ENCODE measurements around the gene CLEC4M.
"Not testable (repeated sequence)": the region's sequence is repeated elsewhere in the genome, so short reads cannot be mapped to it uniquely, and the experiment has no call there.

Gene CLEC4M

DNA sequence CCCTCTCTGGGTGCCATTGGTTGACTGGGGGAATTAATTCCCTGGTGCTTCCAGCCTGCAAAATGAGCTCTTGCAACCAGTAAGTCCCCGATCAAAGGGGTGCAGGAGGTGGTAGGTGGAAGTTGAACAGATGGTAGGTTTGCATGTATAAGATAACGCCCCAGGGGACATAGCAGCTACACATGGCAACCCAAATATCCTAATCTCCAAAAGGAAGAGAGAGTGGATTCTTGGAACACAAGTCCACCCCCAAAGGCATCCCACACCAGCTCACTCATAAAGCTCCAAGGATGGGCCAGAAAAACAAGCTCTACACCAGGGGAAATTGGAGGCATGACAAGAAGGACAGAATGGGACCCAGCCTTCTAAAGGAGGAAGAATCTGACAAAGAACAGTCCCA is 20.5 kb upstream of the CLEC4M start:
- no peak for DNase-seq (ENCODE audit: low read depth in 2 of 2)

- no peak for DNase-seq (ENCODE audit: low read depth in 2 of 2)
Observed at GRCh38 chr19:7742991-7743390, 20.1 kb upstream of the CLEC4M start.

- DNase-seq (ENCODE audit: low read depth in 2 of 2), result no peak
Observed at GRCh38 chr19:7743425-7743841, 19.6 kb upstream of the CLEC4M start.

GRCh38 chr19:7744199-7744786 is 18.8 kb upstream of the CLEC4M start:
- no peak for DNase-seq (ENCODE audit: low read depth in 2 of 2)

GRCh38 chr19:7744871-7745650 is 18.0 kb upstream of the CLEC4M start:
- no peak for DNase-seq (ENCODE audit: low read depth in 2 of 2)

DNA sequence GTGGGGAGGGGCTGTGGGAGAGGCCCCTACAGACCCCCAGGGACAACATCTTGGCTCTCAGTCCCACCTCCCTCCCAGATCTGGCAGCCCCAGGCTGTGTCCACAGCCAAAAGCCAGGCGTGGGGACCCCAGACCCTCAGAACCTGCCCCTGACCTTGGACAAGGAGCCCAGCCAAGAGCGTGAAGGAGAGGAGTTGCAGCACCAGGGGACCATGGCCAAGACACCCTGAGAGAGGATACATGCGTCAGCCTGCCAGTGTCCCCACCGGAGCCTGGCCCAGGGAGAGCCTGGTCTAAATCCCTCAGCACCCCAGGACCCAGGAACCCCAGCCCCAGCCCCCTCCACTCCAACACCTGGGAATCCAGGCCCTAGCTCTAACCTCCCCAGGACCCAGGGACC is 16.7 kb upstream of the CLEC4M start:
- not testable (repeated sequence) for DNase-seq (ENCODE audit: low read depth in 2 of 2)

DNA sequence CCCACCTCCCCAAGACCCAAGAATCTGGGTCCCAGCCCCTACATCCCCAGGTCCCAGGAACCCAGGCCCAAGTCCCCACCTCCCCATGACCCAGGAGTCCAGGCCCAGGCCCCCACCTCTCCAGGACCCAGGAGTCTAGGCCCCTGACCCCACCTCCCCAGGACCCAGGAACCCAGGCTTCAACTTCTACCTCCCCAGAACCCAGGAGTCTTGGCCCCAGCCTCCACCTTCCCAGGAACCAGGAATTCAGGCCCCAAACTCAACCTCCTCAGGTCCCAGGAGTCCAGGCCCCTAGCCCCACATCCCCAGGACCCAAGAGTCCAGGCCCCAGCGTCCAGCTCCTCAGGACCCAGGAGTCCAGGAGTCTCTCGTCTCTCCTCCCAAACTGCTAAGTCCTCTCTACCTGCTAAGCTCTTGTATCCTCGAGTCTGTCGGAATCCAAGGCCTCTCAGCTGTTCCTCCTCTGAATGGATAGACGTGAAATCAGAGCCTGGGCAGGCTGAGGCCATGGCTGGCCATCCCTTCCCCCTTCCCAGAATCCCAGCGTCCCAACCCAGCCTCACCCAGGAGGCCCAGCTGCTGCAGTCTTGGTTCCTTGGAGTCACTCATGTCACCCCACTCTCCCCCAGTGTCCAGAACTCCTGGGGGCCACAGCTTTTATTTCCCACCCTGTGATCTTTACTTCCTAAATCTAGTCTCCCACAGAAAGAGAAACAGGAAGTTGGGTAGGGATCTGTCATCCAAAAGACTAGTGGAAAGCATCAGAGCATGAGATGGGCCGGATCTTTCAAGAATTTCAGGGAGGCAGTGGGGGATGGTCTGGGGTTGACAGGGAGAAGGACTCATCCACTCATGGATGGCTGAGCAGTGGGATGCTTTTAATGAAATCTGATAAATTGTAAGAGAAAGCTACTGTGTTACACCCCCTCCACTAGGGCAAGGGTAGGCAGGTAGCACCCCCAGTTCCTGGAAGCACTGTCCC is 15.8 kb upstream of the CLEC4M start, which contains the start of gene CD209:
Gene CD209 (minus strand): TSS at position 632 of the 982 bp plus-strand sequence. CDS start 23 bp downstream, at position 609.
- no peak for DNase-seq (ENCODE audit: low read depth in 2 of 2)

- DNase-seq (ENCODE audit: low read depth in 2 of 2), result no peak
Observed at GRCh38 chr19:7748171-7748570, 14.9 kb upstream of the CLEC4M start.

DNA sequence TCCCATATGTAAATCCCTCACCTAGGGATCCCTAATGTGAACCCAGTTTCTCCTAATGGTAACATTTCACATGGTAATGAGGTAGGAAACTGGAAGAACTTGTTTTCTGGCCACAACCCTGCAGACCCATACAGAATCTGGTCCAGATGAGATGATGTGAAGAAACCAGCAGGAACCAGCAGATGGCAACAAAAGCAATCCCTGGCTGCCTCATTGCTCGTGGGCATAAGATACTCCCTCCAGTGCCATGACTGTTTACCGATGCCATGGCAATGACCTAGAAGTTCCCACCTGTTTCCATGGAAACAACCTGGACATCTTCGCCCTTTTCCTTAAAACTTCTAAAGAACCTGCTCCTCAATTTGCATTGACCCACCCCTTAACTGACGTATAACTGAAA is 14.3 kb upstream of the CLEC4M start:
- no peak for DNase-seq (ENCODE audit: low read depth in 2 of 2)

- no peak for DNase-seq (ENCODE audit: low read depth in 2 of 2)
Observed at GRCh38 chr19:7751157-7751783, 11.8 kb upstream of the CLEC4M start.

GRCh38 chr19:7756258-7756657 is 6.8 kb upstream of the CLEC4M start:
- no peak for DNase-seq (ENCODE audit: low read depth in 2 of 2)

- no peak for DNase-seq (ENCODE audit: low read depth in 2 of 2)
Observed at GRCh38 chr19:7757358-7757757, 5.7 kb upstream of the CLEC4M start.

- DNase-seq (ENCODE audit: low read depth in 2 of 2), result no peak
Observed at GRCh38 chr19:7759156-7759555, 3.9 kb upstream of the CLEC4M start.

DNA sequence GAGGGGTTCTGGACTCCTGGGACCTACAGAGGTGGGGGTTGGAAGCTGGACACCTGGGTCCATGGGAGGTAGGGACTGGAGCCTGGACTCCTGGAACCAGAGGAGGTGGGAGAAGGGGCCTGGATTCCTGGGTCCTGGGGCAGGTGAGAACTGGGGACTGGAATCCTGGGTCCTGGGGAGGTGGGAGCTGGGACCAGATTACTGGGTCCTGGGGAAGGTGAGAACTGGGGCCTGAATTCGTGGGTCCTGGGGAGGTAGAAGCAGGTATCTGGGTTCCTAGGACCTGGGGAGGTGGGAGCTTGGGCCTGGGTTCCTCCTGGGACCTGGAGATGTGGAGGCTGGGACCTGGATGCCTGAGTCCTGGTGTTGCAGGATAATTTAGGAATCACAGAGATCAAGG is 653 bp downstream of the CLEC4M start:
- DNase-seq (ENCODE audit: low read depth in 2 of 2), result no peak

GRCh38 chr19:7764157-7764556 is 1.1 kb downstream of the CLEC4M start:
- DNase-seq (ENCODE audit: low read depth in 2 of 2), result not testable (repeated sequence)

DNA sequence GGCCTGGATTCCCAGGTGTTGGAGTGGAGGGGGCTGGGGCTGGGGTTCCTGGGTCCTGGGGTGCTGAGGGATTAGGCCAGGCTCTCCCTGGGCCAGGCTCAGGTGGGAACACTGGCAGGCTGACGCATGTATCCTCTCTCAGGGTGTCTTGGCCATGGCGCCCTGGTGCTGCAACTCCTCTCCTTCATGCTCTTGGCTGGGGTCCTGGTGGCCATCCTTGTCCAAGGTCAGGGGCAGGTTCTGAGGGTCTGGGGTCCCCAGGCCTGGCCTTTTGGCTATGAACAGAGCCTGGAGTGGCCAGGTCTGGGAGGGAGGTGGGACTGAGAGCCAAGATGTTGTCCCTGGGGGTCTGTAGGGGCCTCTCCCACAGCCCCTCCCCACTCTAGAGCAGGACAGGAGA is 2.0 kb downstream of the CLEC4M start:
- DNase-seq (ENCODE audit: low read depth in 2 of 2), result not testable (repeated sequence)

- no peak for DNase-seq (ENCODE audit: low read depth in 2 of 2)
Observed at GRCh38 chr19:7766535-7766934, 3.5 kb downstream of the CLEC4M start.

- no peak for DNase-seq (ENCODE audit: low read depth in 2 of 2)
Observed at GRCh38 chr19:7767487-7767886, 4.4 kb downstream of the CLEC4M start.

- no peak for DNase-seq (ENCODE audit: low read depth in 2 of 2)
Observed at GRCh38 chr19:7769171-7769570, 6.1 kb downstream of the CLEC4M start.

GRCh38 chr19:7771072-7771471 is 8.0 kb downstream of the CLEC4M start:
- DNase-seq (ENCODE audit: low read depth in 2 of 2), result no peak

DNA sequence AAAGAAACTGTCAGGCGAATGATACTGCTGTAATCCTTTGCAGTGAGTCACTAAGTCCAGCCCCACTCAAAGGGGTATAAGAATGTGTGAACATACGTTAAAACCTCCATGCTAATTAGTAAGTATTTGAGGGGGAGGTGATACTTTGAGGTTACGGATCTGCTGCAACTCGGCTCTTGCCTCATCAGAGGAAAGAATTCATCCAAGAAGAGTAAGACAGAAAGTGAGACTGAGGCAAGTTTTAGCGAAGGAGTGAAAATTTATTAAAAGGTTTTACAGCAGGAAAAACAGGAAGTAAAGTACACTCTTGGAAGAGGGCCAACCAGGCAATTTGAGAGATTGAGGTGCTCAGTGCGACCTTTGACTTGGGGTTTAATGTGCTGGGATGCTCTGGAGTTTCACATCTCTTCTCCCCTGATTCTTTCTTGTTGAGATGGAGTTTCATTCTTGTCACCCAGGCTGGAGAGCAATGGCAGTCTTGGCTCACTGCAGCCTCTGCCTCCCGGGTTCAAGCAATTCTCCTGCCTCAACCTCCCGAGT is 9.8 kb downstream of the CLEC4M start:
- no peak for DNase-seq (ENCODE audit: low read depth in 2 of 2)

All from stimulated activated CD8-positive, alpha-beta memory T cell treated with anti-CD3 and anti-CD28 coated beads, Interleukin-2, amount 100 ng/mL, for 1 hour (primary cell).